ENCODE results near the gene NSMCE1.

GRCh38 chr16:27304881-27305745 is 36.5 kb upstream of the NSMCE1 start:
- TF ChIP-seq CTCF (conservative IDR thresholded peaks at IDR 0.05 in 1 of 2, IDR thresholded peaks at IDR 0.05 in 1 of 2; ENCODE audit: low read depth in 1 of 2, low read length in 2 of 2) = no peak
- TF ChIP-seq EZH2 (IDR thresholded peaks at IDR 0.05; ENCODE audit: low read length, missing control alignments) = no peak

Measured in fibroblast of lung (primary cell).